ENCODE data around the gene TTLL5. TPM values are rescaled to one million over a fixed set of nuclear protein-coding genes. Genes with fewer than 3 reads are reported as not detected.
A peak's percentile ranks its signal among the peaks of the same experiment; 100 is the strongest.

TTLL5 gene
- total and polyA plus RNA-seq, 9 of the 15 experiments (the other 6 are each of a cell fraction or from before 2014, with no cell fraction given), result 4.1 to 18.9 (median 12.6) TPM

GRCh38 chr14:75832621-75833297, 171.7 kb downstream of the TTLL5 start (continued):
- TF ChIP-seq MTA2 (IDR thresholded peaks at IDR 0.05; ENCODE audit: low read depth) (peak; percentile 32), KLF10 (CRISPR knock-in tag; IDR thresholded peaks at IDR 0.05) (no peak), CBFA2T2 (conservative IDR thresholded peaks at IDR 0.05) (peak; percentile 85), NBN (IDR thresholded peaks at IDR 0.05; ENCODE audit: low read depth) (no peak), HEY1 (CRISPR knock-in tag; IDR thresholded peaks at IDR 0.05; ENCODE audit: borderline replicate concordance) (no peak), XRCC5 (IDR thresholded peaks at IDR 0.05; ENCODE audit: low read depth, low read length) (no peak), PBX2 (CRISPR knock-in tag; IDR thresholded peaks at IDR 0.05; ENCODE audit: low read depth) (no peak), PBX2 (tag; conservative IDR thresholded peaks at IDR 0.05; ENCODE audit: low read depth) (peak; percentile 36), TRIM24 (IDR thresholded peaks at IDR 0.05) (peak in 1 of 2 experiments; percentile 66; a peak in 1 of 4 replicates), THRB (CRISPR knock-in tag; conservative IDR thresholded peaks at IDR 0.05) (no peak), HCFC1 (IDR thresholded peaks at IDR 0.05; ENCODE audit: low read depth, low read length) (no peak), NEUROD1 (IDR thresholded peaks at IDR 0.05; ENCODE audit: borderline replicate concordance, low read depth, low read length, partially characterized antibody) (no peak), ZFP36 (IDR thresholded peaks at IDR 0.05; ENCODE audit: low read depth, low read length, partially characterized antibody) (no peak), RUNX1 (IDR thresholded peaks at IDR 0.05; ENCODE audit: low read depth) (no peak), PKNOX1 (IDR thresholded peaks at IDR 0.05) (peak; percentile 67), ZNF589 (CRISPR knock-in tag; IDR thresholded peaks at IDR 0.05; ENCODE audit: low read depth) (no peak), TFAP4 (CRISPR knock-in tag; IDR thresholded peaks at IDR 0.05; ENCODE audit: borderline replicate concordance) (peak; percentile 41; the same call in 1 of the 2 replicates), TBP (optimal IDR thresholded peaks at IDR 0.05; ENCODE audit: low read depth, low read length) (peak; percentile 28)
